CD4-positive, alpha-beta memory T cell (primary cell): Measurements from ENCODE around the gene MTHFSD. TPM values are rescaled to one million over a fixed set of nuclear protein-coding genes. Genes with fewer than 3 reads are reported as not detected.
"Not testable (repeated sequence)": the region's sequence is repeated elsewhere in the genome, so short reads cannot be mapped to it uniquely, and the experiment has no call there.

ENCODE experiments used
- CTCF ChIA-PET: fragments of 350-600 bp; sonication (Branson Sonifier 250); formaldehyde crosslinking; loops from one replicate; lab custom pipeline; 2021; ENCODE audit warnings: inconsistent platforms; ENCODE audit not compliant: partially characterized antibody; lab: Charles Lee
- POLR2A ChIA-PET: fragments of 350-600 bp; sonication (Branson Sonifier 250); formaldehyde crosslinking; loops from one replicate; lab custom pipeline; 2021; ENCODE audit not compliant: partially characterized antibody; lab: Charles Lee
- DNase-seq, 5 donors: peaks; one replicate each; pipeline versions ENCODE4 v3.0.0 to v3.0.0-alpha.2; 2020 to 2022; ENCODE audit warnings: mixed read lengths in 1 of 5
- H3K27ac ChIP-seq: one replicate; pipeline ENCODE4 v1.7.0; 2013; ENCODE audit warnings: low read depth, low read length
- H3K27me3 ChIP-seq: 2 replicates; pipeline ENCODE4 v1.7.0; 2013; ENCODE audit warnings: mild to moderate bottlenecking, low read length, moderate library complexity; ENCODE audit not compliant: insufficient read depth
- H3K36me3 ChIP-seq: 2 replicates; pipeline ENCODE4 v1.7.0; 2013; ENCODE audit warnings: mild to moderate bottlenecking, low read length, moderate library complexity; ENCODE audit not compliant: insufficient read depth
- H3K4me1 ChIP-seq: 2 replicates; pipeline ENCODE4 v1.7.0; 2013; ENCODE audit warnings: mild to moderate bottlenecking, low read length, moderate library complexity; ENCODE audit not compliant: insufficient read depth
- H3K4me3 ChIP-seq, 2 donors: one replicate each; pipeline ENCODE4 v1.7.0; 2013; ENCODE audit warnings: low read length in 2 of 2, mild to moderate bottlenecking in 1 of 2
- H3K9me3 ChIP-seq, 2 donors: one replicate each; pipeline ENCODE4 v1.7.0; 2013; ENCODE audit warnings: low read length in 2 of 2, control low read depth in 1 of 2; ENCODE audit not compliant: control insufficient read depth in 1 of 2
- H3K27ac Mint-ChIP-seq, 7 donors: one replicate each; pipeline ENCODE4 v1.8.0; 2020 to 2021; ENCODE audit warnings: mixed read lengths in 7 of 7, mild to moderate bottlenecking in 6 of 7, inconsistent platforms in 3 of 7, moderate library complexity in 3 of 7
- H3K27me3 Mint-ChIP-seq, 2 donors: one replicate each; pipeline ENCODE4 v1.8.0; 2020 to 2021; ENCODE audit warnings: mixed read lengths in 2 of 2
- H3K36me3 Mint-ChIP-seq, 2 donors: one replicate each; pipeline ENCODE4 v1.8.0; 2020 to 2021; ENCODE audit warnings: mixed read lengths in 2 of 2, inconsistent platforms in 1 of 2, mild to moderate bottlenecking in 1 of 2
- H3K4me1 Mint-ChIP-seq, 4 donors: one replicate each; pipeline ENCODE4 v1.8.0; 2020 to 2021; ENCODE audit warnings: mixed read lengths in 4 of 4, mild to moderate bottlenecking in 1 of 4
- H3K4me3 Mint-ChIP-seq, 8 donors: one replicate each; pipeline ENCODE4 v1.8.0; 2020 to 2021; ENCODE audit warnings: mixed read lengths in 8 of 8, mild to moderate bottlenecking in 7 of 8, moderate library complexity in 6 of 8, inconsistent platforms in 3 of 8
- H3K9me3 Mint-ChIP-seq, 8 donors: one replicate each; pipeline ENCODE4 v1.8.0; 2020 to 2021; ENCODE audit warnings: mixed read lengths in 8 of 8, mild to moderate bottlenecking in 5 of 8, inconsistent platforms in 3 of 8, moderate library complexity in 1 of 8
- intact Hi-C: fragments of 100-400 bp; cut with micrococcal nuclease; formaldehyde crosslinking; loops from one replicate; pipeline ENCODE4 v1.15.1; 2023
- polyA plus RNA-seq, 2 donors: library from polyadenylated mRNA; unstranded; fragments of 300-500 nt; fragmentation: Illumina TruSeq; gene quantifications; one replicate each; pipeline ENCODE4 v1.2.3, GENCODE V29; 2021
- total RNA-seq, 2 experiments: library from RNA; stranded (reverse); gene quantifications; one replicate each; pipeline ENCODE4 v1.2.3, GENCODE V29; 2021

Gene MTHFSD
- total and polyA plus RNA-seq, 4 experiments from 2014 or later = 12.5 to 41.6 (median 29.9) TPM

GRCh38 chr16:86597126-86597879 is 42.3 kb upstream of the MTHFSD start:
- Histone ChIP-seq H3K27ac (no peak overlapping the region), H3K4me1 (no peaks in the 10 kb centered on the region), H3K27me3 (no peaks in the 10 kb centered on the region), H3K9me3 (no peaks in the 10 kb centered on the region), H3K36me3 (no peaks in the 10 kb centered on the region), H3K4me3 (no peak overlapping the region)
- peaks cover 15 to 38% of the 10 kb centered on the region in 2 donors for H3K27me3 Mint-ChIP-seq
- H3K9me3 Mint-ChIP-seq = no peaks in the 10 kb centered on the region
- H3K27ac Mint-ChIP-seq = no peak overlapping the region
- intact Hi-C loops = no loop called here
- CTCF ChIA-PET = no interaction called here
- DNase-seq = no peak
- H3K4me3 Mint-ChIP-seq = no peak overlapping the region
- POLR2A ChIA-PET = no interaction called here
- peaks cover 0 to 5% (median 2%) of the 10 kb centered on the region in 4 donors for H3K4me1 Mint-ChIP-seq
- H3K36me3 Mint-ChIP-seq = no peaks in the 10 kb centered on the region

DNA sequence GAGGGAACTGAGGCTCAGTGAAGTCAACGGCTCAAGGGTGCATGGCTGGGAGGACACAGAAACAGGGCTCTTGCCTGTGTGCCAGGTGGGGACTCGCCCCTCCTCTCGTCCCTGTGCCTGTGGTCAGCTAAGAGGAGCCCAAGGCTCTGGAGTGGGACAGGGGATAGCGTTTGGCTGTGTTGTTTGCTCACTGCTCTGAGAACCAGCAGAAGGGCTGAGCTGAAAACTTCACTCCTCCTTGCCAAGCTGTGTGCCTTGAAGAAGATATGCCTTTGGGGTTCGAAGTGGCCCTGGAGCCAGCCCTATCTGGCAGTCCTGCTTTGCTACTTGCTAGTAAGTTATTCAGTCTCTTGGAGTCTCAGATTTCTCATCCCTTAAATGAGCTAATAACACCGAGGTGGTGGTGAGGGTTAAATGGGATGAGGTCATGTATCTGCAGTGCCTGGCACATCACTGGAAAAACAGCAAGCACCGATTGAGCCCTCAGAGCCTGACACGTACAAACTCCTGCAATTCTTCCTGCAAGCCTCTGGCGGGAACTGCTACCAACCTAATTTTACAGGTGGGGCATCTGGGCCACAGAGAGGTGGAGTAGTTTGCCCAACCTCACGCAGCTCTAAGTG is 41.1 kb upstream of the MTHFSD start:
- intact Hi-C loops = no loop called here
- Histone ChIP-seq H3K4me3 (no peak overlapping the region), H3K27me3 (no peaks in the 10 kb centered on the region), H3K36me3 (no peaks in the 10 kb centered on the region), H3K27ac (no peak overlapping the region), H3K9me3 (no peaks in the 10 kb centered on the region), H3K4me1 (no peaks in the 10 kb centered on the region)
- H3K4me3 Mint-ChIP-seq = no peak overlapping the region
- H3K9me3 Mint-ChIP-seq = peaks cover 0 to 1% (median 0%) of the 10 kb centered on the region in 8 donors
- peaks cover 18 to 44% of the 10 kb centered on the region in 2 donors for H3K27me3 Mint-ChIP-seq
- peaks cover 0 to 5% (median 2%) of the 10 kb centered on the region in 4 donors for H3K4me1 Mint-ChIP-seq
- no peaks in the 10 kb centered on the region for H3K36me3 Mint-ChIP-seq
- CTCF ChIA-PET = no interaction called here
- DNase-seq = no peak
- POLR2A ChIA-PET = no interaction called here
- no peak overlapping the region for H3K27ac Mint-ChIP-seq

DNA sequence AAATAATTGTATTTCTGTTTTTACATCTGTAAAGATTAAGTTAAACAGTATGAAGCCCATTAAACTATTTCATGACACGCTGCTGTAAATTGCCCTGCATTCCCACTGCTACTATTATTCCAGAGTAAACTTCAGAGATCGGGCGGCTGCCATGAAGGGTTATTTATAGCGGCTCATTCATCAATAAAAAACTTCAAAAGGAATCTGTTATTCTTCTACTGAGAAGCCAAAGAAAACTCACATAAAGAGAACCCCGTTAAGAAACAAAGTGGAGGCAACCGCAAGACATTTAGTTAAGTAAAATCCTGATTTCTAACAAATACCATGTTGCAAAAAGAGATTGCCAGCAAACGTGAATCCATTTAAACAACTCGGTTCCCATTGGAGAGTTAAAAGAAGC is 39.7 kb upstream of the MTHFSD start:
- Mint-ChIP-seq H3K9me3 (peaks cover 0 to 2% (median 0%) of the 10 kb centered on the region in 8 donors), H3K4me1 (peaks cover 0 to 5% (median 2%) of the 10 kb centered on the region in 4 donors), H3K27ac (no peak overlapping the region), H3K4me3 (no peak overlapping the region), H3K36me3 (no peaks in the 10 kb centered on the region), H3K27me3 (peaks cover 18 to 40% of the 10 kb centered on the region in 2 donors)
- intact Hi-C loops = no loop called here
- CTCF ChIA-PET = no interaction called here
- DNase-seq = no peak
- Histone ChIP-seq H3K4me1 (no peaks in the 10 kb centered on the region), H3K9me3 (no peaks in the 10 kb centered on the region), H3K4me3 (no peak overlapping the region), H3K36me3 (no peaks in the 10 kb centered on the region), H3K27me3 (peaks cover 5% of the 10 kb centered on the region), H3K27ac (no peak overlapping the region)
- POLR2A ChIA-PET = no interaction called here

DNA sequence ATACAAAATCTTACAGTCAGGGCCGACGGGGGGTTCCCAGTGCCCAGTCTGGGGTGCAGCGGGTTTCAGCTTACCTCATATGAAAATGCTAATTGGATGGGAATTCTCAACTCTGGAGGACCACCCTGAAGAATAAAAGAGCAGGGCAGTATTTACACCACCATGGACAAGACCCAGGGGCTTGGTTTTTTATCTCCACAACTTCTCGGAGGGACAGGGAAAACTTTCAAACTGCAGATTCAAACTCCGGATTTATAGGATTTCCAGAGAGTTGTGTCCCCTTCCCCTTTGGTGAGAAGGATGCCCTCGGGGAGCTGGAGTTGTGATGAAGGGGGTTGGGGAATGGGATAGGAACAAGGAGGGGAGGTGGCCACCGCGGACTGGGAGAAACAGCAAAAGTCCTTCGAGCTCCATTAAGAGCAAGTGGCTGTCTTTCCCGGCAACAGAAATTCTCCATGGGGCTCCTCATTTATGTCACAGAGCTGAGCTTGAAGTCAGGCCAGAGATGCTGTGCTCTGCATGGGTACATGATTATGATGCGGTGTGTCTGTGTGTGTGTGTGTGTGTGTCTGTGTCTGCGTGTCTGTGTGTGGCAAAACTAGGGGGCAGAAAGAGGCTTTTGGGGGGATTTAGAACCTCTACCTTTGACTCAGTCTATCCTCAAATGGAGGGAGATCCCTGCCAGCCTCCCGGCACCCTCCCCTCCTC is 39.0 kb upstream of the MTHFSD start:
- H3K36me3 Mint-ChIP-seq = no peaks in the 10 kb centered on the region
- H3K27ac ChIP-seq = no peak overlapping the region
- DNase-seq = no peak
- no peaks in the 10 kb centered on the region for H3K4me1 ChIP-seq
- no peaks in the 10 kb centered on the region for H3K36me3 ChIP-seq
- POLR2A ChIA-PET = no interaction called here
- intact Hi-C loops = no loop called here
- peaks cover 0 to 5% (median 2%) of the 10 kb centered on the region in 4 donors for H3K4me1 Mint-ChIP-seq
- peaks cover 0 to 2% (median 0%) of the 10 kb centered on the region in 8 donors for H3K9me3 Mint-ChIP-seq
- no peak overlapping the region for H3K4me3 ChIP-seq
- H3K4me3 Mint-ChIP-seq = no peak overlapping the region
- H3K27ac Mint-ChIP-seq = no peak overlapping the region
- peaks cover 5% of the 10 kb centered on the region for H3K27me3 ChIP-seq
- peaks cover 16 to 41% of the 10 kb centered on the region in 2 donors for H3K27me3 Mint-ChIP-seq
- H3K9me3 ChIP-seq = no peaks in the 10 kb centered on the region
- CTCF ChIA-PET = no interaction called here

- Histone ChIP-seq H3K4me3 (no peak overlapping the region), H3K36me3 (no peaks in the 10 kb centered on the region), H3K9me3 (no peaks in the 10 kb centered on the region), H3K27ac (no peak overlapping the region), H3K27me3 (peaks cover 5% of the 10 kb centered on the region), H3K4me1 (no peaks in the 10 kb centered on the region)
- intact Hi-C loops = no loop called here
- Mint-ChIP-seq H3K4me3 (no peak overlapping the region), H3K27me3 (peaks cover 13 to 32% of the 10 kb centered on the region in 2 donors), H3K4me1 (peaks cover 0 to 5% (median 2%) of the 10 kb centered on the region in 4 donors), H3K9me3 (peaks cover 0 to 2% (median 0%) of the 10 kb centered on the region in 8 donors), H3K27ac (peak overlapping the region in 1 of 7 donors; percentile 22), H3K36me3 (no peaks in the 10 kb centered on the region)
- POLR2A ChIA-PET = no interaction called here
- no peak for DNase-seq
- CTCF ChIA-PET = no interaction called here
Measured at GRCh38 chr16:86591270-86591669, 36.2 kb upstream of the MTHFSD start.

- no peak overlapping the region for H3K4me3 Mint-ChIP-seq
- Histone ChIP-seq H3K27me3 (peaks cover 5% of the 10 kb centered on the region), H3K9me3 (no peaks in the 10 kb centered on the region), H3K27ac (no peak overlapping the region), H3K4me1 (no peaks in the 10 kb centered on the region), H3K36me3 (no peaks in the 10 kb centered on the region), H3K4me3 (no peak overlapping the region)
- no peak for DNase-seq
- no peaks in the 10 kb centered on the region for H3K36me3 Mint-ChIP-seq
- ChIA-PET CTCF (no interaction called here), POLR2A (no interaction called here)
- no peak overlapping the region for H3K27ac Mint-ChIP-seq
- peaks cover 0 to 2% (median 0%) of the 10 kb centered on the region in 8 donors for H3K9me3 Mint-ChIP-seq
- H3K27me3 Mint-ChIP-seq = peaks cover 13 to 31% of the 10 kb centered on the region in 2 donors
- intact Hi-C loops = no loop called here
- H3K4me1 Mint-ChIP-seq = peaks cover 0 to 5% (median 2%) of the 10 kb centered on the region in 4 donors
Measured at GRCh38 chr16:86590501-86591144, 35.6 kb upstream of the MTHFSD start.

- H3K27me3 ChIP-seq, CTCF ChIA-PET, POLR2A ChIA-PET, H3K4me1 Mint-ChIP-seq, intact Hi-C loops, H3K36me3 Mint-ChIP-seq, H3K4me1 ChIP-seq, DNase-seq, H3K9me3 Mint-ChIP-seq, H3K27ac ChIP-seq, H3K36me3 ChIP-seq, H3K9me3 ChIP-seq, H3K27ac Mint-ChIP-seq, H3K4me3 ChIP-seq, H3K4me3 Mint-ChIP-seq: not testable (repeated sequence)
- peaks cover 12 to 21% of the 10 kb centered on the region in 2 donors for H3K27me3 Mint-ChIP-seq
Measured at GRCh38 chr16:86587955-86588354, 32.9 kb upstream of the MTHFSD start.
